Body of pancreas (tissue), 4 donors: ENCODE results near the gene RAB8B. TPM values are rescaled to one million over a fixed set of nuclear protein-coding genes. Genes with fewer than 3 reads are reported as not detected.
A peak's percentile ranks its signal among the peaks of the same experiment; 100 is the strongest.

Experiments used
- ATAC-seq: fragments of 150-250 bp; one replicate; pipeline ENCODE4 v1.9.1; 2016
- DNase-seq, 4 donors: peaks; one replicate each; pipeline ENCODE4 v3.0.0-alpha.2; 2019
- H3K27ac ChIP-seq, 4 donors: fragments of 200-600 bp; sonication (generic); 1 replicate in 3 of 4; 2 replicates in 1 of 4; pipeline versions ENCODE4 v1.5.1 to v1.6.1; 2016 to 2019; ENCODE audit warnings: mild to moderate bottlenecking in 1 of 4, mixed read lengths in 1 of 4, moderate library complexity in 1 of 4
- H3K27me3 ChIP-seq, 2 donors: fragments of 200-600 bp; sonication (generic); one replicate each; pipeline ENCODE4 v1.6.0; 2016; ENCODE audit warnings: mild to moderate bottlenecking in 1 of 2
- H3K36me3 ChIP-seq, 2 donors: fragments of 200-600 bp; sonication (generic); replicated peaks in 1 of 2; 2 replicates each; pipeline ENCODE4 v1.5.1; 2016; ENCODE audit warnings: low read depth in 2 of 2; ENCODE audit not compliant: insufficient read depth in 1 of 2
- H3K4me1 ChIP-seq: fragments of 200-600 bp; sonication (generic); one replicate; pipeline ENCODE4 v1.6.0; 2016
- H3K4me3 ChIP-seq, 2 donors: fragments of 200-600 bp; sonication (generic); 1 replicate in 1 of 2; 2 replicates in 1 of 2; pipeline ENCODE4 v1.5.1; 2016 to 2019
- H3K9me3 ChIP-seq, 3 donors: fragments of 200-600 bp; sonication (generic); 1 replicate in 2 of 3; 2 replicates in 1 of 3; pipeline ENCODE4 v1.5.1; 2016
- POLR2A ChIP-seq, 3 donors: fragments of 450-650 bp; IDR thresholded peaks; one replicate each; pipeline ENCODE4 v1.6.1; 2016; ENCODE audit warnings: antibody characterized with exemption in 3 of 3, mild to moderate bottlenecking in 2 of 3
- WGBS, 2 donors: methylation state at CpG; one replicate each; pipeline ENCODE4 v1.1.5; 2017; 5-methylcytosine and 5-hydroxymethylcytosine counted together
- intact Hi-C: fragments of 100-400 bp; cut with DNase I; formaldehyde crosslinking; loops from one replicate; pipeline ENCODE4 v1.15.1; 2023
- total RNA-seq, 2 donors: library from RNA; depleted of rRNA; stranded (reverse); fragments of >200 nt; gene quantifications; one replicate each; pipeline ENCODE4 v1.1.0, GENCODE V29; 2016
- TF ChIP-seq, protein P1 (sequence below), 7 experiments: fragments of 450-650 bp in 4 of 7; fragments of 200-600 bp in 3 of 7; sonication (generic) in 3 of 7; IDR thresholded peaks; one replicate each; pipeline ENCODE4 v1.5.1; 2016 to 2019; ENCODE audit warnings: antibody characterized with exemption in 7 of 7

RAB8B gene
- total RNA-seq, 2 donors from 2014 or later: 12.5 to 14.0 TPM

DNA sequence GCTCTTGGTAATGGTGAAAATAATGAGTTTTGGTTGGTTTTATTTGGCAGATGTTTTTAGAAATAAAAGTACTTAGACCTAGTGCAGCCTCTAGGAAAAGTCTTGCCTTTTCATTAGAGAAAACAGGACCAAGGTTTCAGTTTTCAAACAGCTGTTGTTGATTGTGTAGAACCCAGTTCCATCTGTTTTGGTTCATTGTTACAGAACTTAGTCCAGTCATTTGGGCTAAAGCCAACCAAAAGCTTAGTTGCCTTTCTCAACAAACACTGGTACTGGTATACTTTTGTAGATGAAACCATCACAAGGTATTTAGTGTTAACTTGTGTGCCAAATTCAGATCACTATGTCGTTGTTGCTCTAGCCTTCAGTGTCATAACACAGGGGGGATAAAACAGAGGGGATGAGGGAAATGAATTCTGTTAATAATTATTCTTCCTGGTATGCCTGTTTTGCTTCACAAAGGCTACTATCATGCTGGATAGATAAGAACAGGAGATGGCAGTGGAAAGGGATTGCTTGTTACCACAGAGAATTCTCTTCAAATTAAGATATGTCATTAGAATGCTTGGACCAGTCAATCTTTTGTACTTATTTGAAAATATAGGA is 75.4 kb downstream of the RAB8B start:
- no peak for TF ChIP-seq POLR2A (IDR thresholded peaks at IDR 0.05)
- TF ChIP-seq, protein P1, sequence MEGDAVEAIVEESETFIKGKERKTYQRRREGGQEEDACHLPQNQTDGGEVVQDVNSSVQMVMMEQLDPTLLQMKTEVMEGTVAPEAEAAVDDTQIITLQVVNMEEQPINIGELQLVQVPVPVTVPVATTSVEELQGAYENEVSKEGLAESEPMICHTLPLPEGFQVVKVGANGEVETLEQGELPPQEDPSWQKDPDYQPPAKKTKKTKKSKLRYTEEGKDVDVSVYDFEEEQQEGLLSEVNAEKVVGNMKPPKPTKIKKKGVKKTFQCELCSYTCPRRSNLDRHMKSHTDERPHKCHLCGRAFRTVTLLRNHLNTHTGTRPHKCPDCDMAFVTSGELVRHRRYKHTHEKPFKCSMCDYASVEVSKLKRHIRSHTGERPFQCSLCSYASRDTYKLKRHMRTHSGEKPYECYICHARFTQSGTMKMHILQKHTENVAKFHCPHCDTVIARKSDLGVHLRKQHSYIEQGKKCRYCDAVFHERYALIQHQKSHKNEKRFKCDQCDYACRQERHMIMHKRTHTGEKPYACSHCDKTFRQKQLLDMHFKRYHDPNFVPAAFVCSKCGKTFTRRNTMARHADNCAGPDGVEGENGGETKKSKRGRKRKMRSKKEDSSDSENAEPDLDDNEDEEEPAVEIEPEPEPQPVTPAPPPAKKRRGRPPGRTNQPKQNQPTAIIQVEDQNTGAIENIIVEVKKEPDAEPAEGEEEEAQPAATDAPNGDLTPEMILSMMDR (IDR thresholded peaks at IDR 0.05): no peak
- no peaks in the 10 kb centered on the region for H3K9me3 ChIP-seq
- DNase-seq: no peak
- H3K27me3 ChIP-seq: no peaks in the 10 kb centered on the region
- no peaks in the 10 kb centered on the region for H3K36me3 ChIP-seq
- 47 to 53% methylated on average over 1 of the region's 1 CpG for whole genome bisulfite sequencing, 2 donors
- peak; percentile 33 for ATAC-seq
- no peaks in the 10 kb centered on the region for H3K4me1 ChIP-seq
- H3K27ac ChIP-seq: peak overlapping the region in 1 of 4 donors; percentile 41
- no peak overlapping the region for H3K4me3 ChIP-seq
- intact Hi-C loops: no loop called here

DNA sequence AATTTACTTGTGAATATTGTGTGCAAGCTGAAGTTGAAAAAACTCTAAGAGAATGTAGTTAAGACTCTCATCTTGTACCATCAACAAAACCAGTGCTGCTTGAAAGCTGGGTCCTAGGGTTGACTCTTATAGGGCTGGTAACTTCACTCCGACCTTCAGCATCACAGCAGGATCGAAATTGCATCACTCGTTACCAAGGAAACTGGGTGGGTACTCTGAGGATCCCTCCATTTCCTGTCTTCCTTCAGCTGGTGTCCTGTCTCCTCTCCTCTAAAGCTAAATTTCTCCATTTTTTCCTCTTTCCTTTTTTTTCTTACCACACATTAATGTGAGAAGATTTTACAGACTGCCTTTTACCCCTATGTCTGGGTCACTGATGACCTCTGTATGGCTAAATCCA is 85.0 kb downstream of the RAB8B start:
- no peaks in the 10 kb centered on the region for H3K36me3 ChIP-seq
- H3K27ac ChIP-seq: no peak overlapping the region
- H3K4me3 ChIP-seq: no peak overlapping the region
- H3K27me3 ChIP-seq: no peaks in the 10 kb centered on the region
- no peak for ATAC-seq
- peaks cover 10% of the 10 kb centered on the region for H3K4me1 ChIP-seq
- 82 to 89% methylated on average over 3 of the region's 3 CpGs for WGBS, 2 donors
- intact Hi-C loops: no loop called here
- no peak for DNase-seq
- H3K9me3 ChIP-seq: no peaks in the 10 kb centered on the region
- TF ChIP-seq, protein P1 (IDR thresholded peaks at IDR 0.05): no peak
- no peak for TF ChIP-seq POLR2A (IDR thresholded peaks at IDR 0.05)

DNA sequence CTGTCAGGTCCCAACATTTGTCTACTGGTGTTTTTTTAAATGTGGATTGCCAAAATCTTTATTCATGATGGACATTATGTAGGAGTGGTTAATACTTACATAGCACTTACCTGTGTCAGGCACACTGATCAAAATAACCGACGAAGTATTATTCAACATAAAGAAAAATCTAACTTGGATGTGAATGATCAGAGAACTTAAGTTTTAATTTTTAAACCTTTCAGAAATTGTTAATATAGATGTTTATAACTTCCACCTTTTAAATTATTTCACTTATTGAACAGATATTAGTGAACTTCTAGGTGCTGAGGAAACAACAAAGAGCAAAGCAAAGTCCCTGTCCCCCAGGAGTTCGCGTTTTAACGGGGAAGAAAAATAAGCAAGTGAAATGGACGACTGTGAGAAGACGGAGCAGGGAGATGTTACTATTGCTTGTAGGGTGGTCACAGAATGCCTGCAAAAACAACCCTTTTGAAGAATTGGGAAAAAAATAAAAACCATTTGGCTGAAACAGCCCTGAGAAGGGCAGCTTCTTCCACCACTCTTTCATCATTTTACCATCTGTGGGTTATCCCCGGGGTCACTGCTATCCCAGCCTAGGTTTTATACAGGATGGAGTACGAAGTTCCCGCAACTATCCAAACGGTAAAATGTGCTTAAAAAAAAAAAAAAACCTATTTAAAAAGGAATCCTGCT is 87.1 kb downstream of the RAB8B start:
- Histone ChIP-seq H3K27me3 (no peaks in the 10 kb centered on the region), H3K36me3 (no peaks in the 10 kb centered on the region), H3K9me3 (no peaks in the 10 kb centered on the region), H3K27ac (peak overlapping the region in 3 of 4 donors; percentile 65 to 85 (median 74)), H3K4me3 (peak overlapping the region; percentile 30 to 43), H3K4me1 (peaks cover 10% of the 10 kb centered on the region)
- 5 to 6% methylated on average over 11 of the region's 11 CpGs for WGBS, 2 donors
- intact Hi-C loops: no loop called here
- ATAC-seq (no peak), DNase-seq (no peak)
- TF ChIP-seq, protein P1 (IDR thresholded peaks at IDR 0.05): no peak
- no peak for TF ChIP-seq POLR2A (IDR thresholded peaks at IDR 0.05)

DNA sequence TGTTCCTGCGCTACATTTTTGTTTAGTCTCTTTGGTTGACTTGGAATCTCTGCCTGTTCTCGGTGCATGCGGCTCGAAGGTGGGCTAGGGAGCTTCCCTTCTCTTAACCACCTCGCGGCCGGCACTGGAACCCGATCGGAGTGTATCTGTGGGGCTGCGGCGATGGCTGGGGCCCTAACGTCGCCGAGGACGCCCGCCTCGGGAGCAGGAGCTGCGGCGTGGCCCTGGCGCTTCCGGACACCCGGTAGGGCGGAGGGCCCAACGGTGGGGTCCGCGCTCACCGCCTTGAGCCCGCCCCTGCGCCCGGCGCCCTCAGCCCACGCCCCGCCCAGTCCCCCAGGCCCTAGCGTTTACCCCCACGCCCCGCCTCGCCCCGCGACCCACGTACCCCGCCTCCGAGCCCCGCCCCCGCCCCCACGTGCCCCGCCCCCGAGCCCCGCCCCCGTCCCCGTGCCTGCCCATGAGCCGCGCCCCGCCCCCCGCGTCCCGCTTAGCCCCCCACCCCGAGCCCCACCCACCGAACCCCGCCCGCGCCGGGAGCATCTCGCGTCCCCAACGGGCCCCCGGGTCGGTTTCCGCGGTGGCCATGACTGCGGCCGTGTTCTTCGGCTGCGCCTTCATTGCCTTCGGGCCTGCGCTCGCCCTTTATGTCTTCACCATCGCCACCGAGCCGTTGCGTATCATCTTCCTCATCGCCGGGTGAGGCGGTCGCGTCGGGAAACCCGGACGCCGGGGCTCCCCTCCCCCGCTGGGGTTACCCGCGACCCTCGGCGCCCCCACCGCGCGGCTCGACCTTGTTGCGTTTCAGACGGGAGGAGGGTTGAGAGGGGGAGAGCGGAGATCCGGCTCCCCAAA is 87.9 kb downstream of the RAB8B start, which contains the start of gene APH1B:
APH1B (plus strand) TSS at position 568 of the 855 bp plus-strand sequence; CDS start at position 587, 19 bp downstream.
- Histone ChIP-seq H3K4me1 (peaks cover 10% of the 10 kb centered on the region), H3K27me3 (no peaks in the 10 kb centered on the region), H3K27ac (peak within 1 kb of the TSS; percentile 56 to 85 (median 70)), H3K9me3 (no peaks in the 10 kb centered on the region), H3K36me3 (no peaks in the 10 kb centered on the region), H3K4me3 (peak within 1 kb of the TSS; percentile 66 to 68)
- intact Hi-C loops: no loop called here
- ATAC-seq: peak; percentile 88
- WGBS, 2 donors: 1 to 2% methylated on average over 19 to 65 of the region's 102 CpGs
- DNase-seq: peak; percentile 82 to 89 (median 88)
- TF ChIP-seq POLR2A (IDR thresholded peaks at IDR 0.05): peak; percentile 41 to 80 (median 76)
- TF ChIP-seq, protein P1 (IDR thresholded peaks at IDR 0.05): peak in 1 of 7 experiments; percentile 7
